ENCODE data around the gene ZNF594. TPM values are rescaled to one million over a fixed set of nuclear protein-coding genes. Genes with fewer than 3 reads are reported as not detected.

ZNF594 gene
- total and polyA plus RNA-seq, 10 of the 15 experiments (the other 5 are each of a cell fraction or from before 2014, with no cell fraction given) = 0.98 to 14.3 (median 11.1) TPM

DNA sequence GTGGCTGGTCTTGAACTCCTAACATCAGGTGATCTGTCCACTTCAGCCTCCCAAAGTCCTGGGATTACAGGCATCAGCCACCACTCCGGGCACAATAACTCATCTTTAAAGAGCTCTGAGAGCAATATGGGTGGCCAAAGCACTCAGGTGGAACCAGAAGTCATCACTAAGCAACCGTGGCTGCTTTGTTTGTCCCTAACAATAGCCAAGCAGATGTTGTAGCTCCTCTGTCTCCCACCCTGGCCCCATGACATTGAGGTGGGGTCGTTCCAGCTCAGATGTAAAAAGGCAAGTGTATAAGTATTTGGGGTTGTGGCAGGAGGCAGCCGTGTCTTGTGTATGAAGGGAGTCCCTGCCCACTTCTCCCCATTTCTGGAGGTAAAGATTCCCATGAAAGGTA, 46.7 kb upstream of the ZNF594 start:
- SMC1A ChIA-PET (ENCODE audit: uncharacterized antibody, unreplicated experiment) = interaction anchor here (0.6 to 6.4 kb wide), 7 partner anchors 13 to 271 kb away, joined by 3 to 129 read pairs (median 4); partner anchors contain the start of gene SPAG7
- H3K4me2 ChIP-seq (ENCODE audit: control insufficient read depth, insufficient read depth) = peak overlapping the region; percentile 26

More for the DNA sequence above, 46.7 kb upstream of the ZNF594 start:
- H3K9ac ChIP-seq (ENCODE audit: control insufficient read depth, insufficient read depth, low read length) = no peak overlapping the region
- H3K79me2 ChIP-seq (ENCODE audit: control insufficient read depth, insufficient read depth, low read length) = peaks cover 44% of the 10 kb centered on the region
- TF ChIP-seq ZNF687 (IDR thresholded peaks at IDR 0.05) (0 out of 2 replicates have a peak, but pooled peaks have one; percentile 13), PAX5 (IDR thresholded peaks at IDR 0.05; ENCODE audit: borderline replicate concordance, low read depth, low read length) (peak; percentile 82; the same call in 1 of the 2 replicates), CREB1 (IDR thresholded peaks at IDR 0.05; ENCODE audit: low read depth) (peak; percentile 45; the same call in 1 of the 2 replicates), FOXK2 (IDR thresholded peaks at IDR 0.05) (no peak), STAT1 (conservative IDR thresholded peaks at IDR 0.05) (no peak), ATF7 (IDR thresholded peaks at IDR 0.05; ENCODE audit: low read depth) (no peak)
- no peak for DNase-seq (ENCODE audit: low read depth, low spot score)
- 0 out of 2 replicates have a peak overlapping the region, but pooled peaks have one; percentile 5 for H3K4me3 ChIP-seq
- no peaks in the 10 kb centered on the region for H4K20me1 ChIP-seq (ENCODE audit: control insufficient read depth, insufficient read depth)
- no peaks in the 10 kb centered on the region for H3K27me3 ChIP-seq (replicated peaks in 1 of 2; ENCODE audit: control insufficient read depth in 2 of 2, insufficient read depth in 2 of 2, low read length in 1 of 2)
- ChIA-PET POLR2A (interaction anchor here (0.6 to 6.2 kb wide), 7 partner anchors 12 to 179 kb away, joined by 3 to 115 read pairs (median 5); partner anchors contain the start of gene ZNF594), CTCF (interaction anchor here (0.6 to 8.1 kb wide), 9 partner anchors 10 to 127 kb away, joined by 3 to 209 read pairs (median 9); partner anchors contain the start of genes ZNF232 and ZNF594), RAD21 (ENCODE audit: unreplicated experiment) (interaction anchor here (0.6 to 6.2 kb wide), 13 partner anchors 10 to 1895 kb away, joined by 3 to 115 read pairs (median 4); partner anchors contain the start of genes CAMTA2 and ZNF594)
- FAIRE-seq = no peak
- H3K27ac ChIP-seq (ENCODE audit: control insufficient read depth, insufficient read depth) = no peak overlapping the region
- 5% methylated on average over 4 of the region's 4 CpGs for WGBS (ENCODE audit: insufficient coverage, insufficient replicate concordance, low lambda C conversion rate, missing lambda C conversion rate)
- no peak for ATAC-seq
- H3K4me1 ChIP-seq (ENCODE audit: control insufficient read depth, insufficient read depth, low read length) = peaks cover 51% of the 10 kb centered on the region
- in situ Hi-C loops (cut with MboI) = loop anchor here (5.0 kb wide), 1 partner anchor 41 kb away; no protein-coding TSS in a partner anchor
- H2AFZ ChIP-seq (ENCODE audit: control insufficient read depth, low read depth, low read length) = no peak overlapping the region
- H3K36me3 ChIP-seq (ENCODE audit: control insufficient read depth in 2 of 2, insufficient read depth in 2 of 2, low read length in 1 of 2) = no peaks in the 10 kb centered on the region
- BruUV-seq (replicated peaks) = no TSS peak
- H3K9me3 ChIP-seq (replicated peaks; ENCODE audit: control insufficient read depth, insufficient read depth, low read length) = peaks cover 3% of the 10 kb centered on the region
- intact Hi-C loops (cut with micrococcal nuclease; ENCODE audit: unreplicated experiment) = loop anchor here (5.0 kb wide), 2 partner anchors 161 to 296 kb away; partner anchors contain the start of genes RNF167, SLC25A11 and ZFP3

Measured in GM12878 (cell line).